IMR-90 (cell line): Measurements from ENCODE around the gene PPFIA2. TPM values are rescaled to one million over a fixed set of nuclear protein-coding genes. Genes with fewer than 3 reads are reported as not detected.

Source experiments
- ATAC-seq: fragments of 200-7000 bp; cut with Tn5 transposase; 2 replicates; pipeline ENCODE4 v1.9.1; 2020; ENCODE audit warnings: low read depth, mild to moderate bottlenecking, moderate library complexity
- BruUV-seq: library from RNA; stranded (reverse); fragments of 400-500 nt; replicated peaks from 2 replicates; lab custom pipeline; 2021; lab: Mats Ljungman, UMichigan
- CTCF ChIA-PET: fragments of 300-600 bp; formaldehyde crosslinking; extraction: SDS; loops from one replicate; lab custom pipeline; 2021; ENCODE audit warnings: antibody characterized with exemption; lab: Yijun Ruan, JAX
- POLR2A ChIA-PET: fragments of 300-600 bp; sonication (Branson Sonifier 250); formaldehyde crosslinking; loops from one replicate; lab custom pipeline; 2022; ENCODE audit warnings: antibody characterized with exemption; ENCODE audit not compliant: unreplicated experiment; lab: Charles Lee
- DNase-seq: peaks from one replicate; pipeline ENCODE4 v3.0.0; 2013
- H2AFZ ChIP-seq: replicated peaks from 2 replicates; pipeline ENCODE3; 2013; ENCODE audit warnings: low read length, mild to moderate bottlenecking; ENCODE audit not compliant: poor library complexity
- H2AK5ac ChIP-seq: 2 replicates; pipeline ENCODE4 v1.6.1; 2013; ENCODE audit warnings: low read depth, low read length, inconsistent platforms
- H2AK9ac ChIP-seq: replicated peaks from 2 replicates; pipeline ENCODE3; 2013; ENCODE audit warnings: mild to moderate bottlenecking, low read depth, low read length, moderate library complexity; ENCODE audit not compliant: poor library complexity
- H2BK120ac ChIP-seq: 2 replicates; pipeline ENCODE4 v1.6.1; 2013; ENCODE audit warnings: low read depth, low read length, inconsistent platforms
- H2BK15ac ChIP-seq: 3 replicates; pipeline ENCODE4 v1.6.1; 2013; ENCODE audit warnings: low read depth, low read length, inconsistent platforms
- H2BK20ac ChIP-seq: 2 replicates; pipeline ENCODE4 v1.6.1; 2013; ENCODE audit warnings: low read depth, mild to moderate bottlenecking, inconsistent platforms, low read length, moderate library complexity
- H2BK5ac ChIP-seq: 2 replicates; pipeline ENCODE4 v1.6.1; 2013; ENCODE audit warnings: mild to moderate bottlenecking, low read depth, low read length, inconsistent platforms; ENCODE audit not compliant: poor library complexity, severe bottlenecking
- H3K14ac ChIP-seq: replicated peaks from 2 replicates; pipeline ENCODE4 v1.6.1; 2013; ENCODE audit warnings: low read depth, low read length, inconsistent platforms
- H3K18ac ChIP-seq: 2 replicates; pipeline ENCODE4 v1.6.1; 2013; ENCODE audit warnings: low read depth, low read length, control low read depth
- H3K23ac ChIP-seq: 2 replicates; pipeline ENCODE4 v1.6.1; 2013; ENCODE audit warnings: low read depth, low read length, inconsistent platforms
- H3K27ac ChIP-seq: 2 replicates; pipeline ENCODE4 v1.5.1; 2013; ENCODE audit warnings: mild to moderate bottlenecking, control low read depth, low read length; ENCODE audit not compliant: insufficient read depth
- H3K27me3 ChIP-seq: 2 replicates; pipeline ENCODE4 v1.6.1; 2013; ENCODE audit warnings: low read length; ENCODE audit not compliant: control insufficient read depth, insufficient read depth
- H3K36me3 ChIP-seq: 2 replicates; pipeline ENCODE4 v1.6.1; 2013; ENCODE audit warnings: low read length, mixed read lengths; ENCODE audit not compliant: control insufficient read depth, insufficient read depth
- H3K4ac ChIP-seq: 2 replicates; pipeline ENCODE4 v1.6.1; 2013; ENCODE audit warnings: low read depth, low read length, inconsistent platforms
- H3K4me1 ChIP-seq: 2 replicates; pipeline ENCODE4 v1.6.1; 2013; ENCODE audit warnings: low read length, mixed read lengths; ENCODE audit not compliant: control insufficient read depth, insufficient read depth
- H3K4me2 ChIP-seq: 2 replicates; pipeline ENCODE4 v1.6.1; 2013; ENCODE audit warnings: low read depth, mild to moderate bottlenecking, control low read depth, low read length, moderate library complexity
- H3K4me3 ChIP-seq: 2 replicates; pipeline ENCODE4 v1.5.1; 2013; ENCODE audit warnings: low read depth, mild to moderate bottlenecking, control low read depth, low read length, moderate library complexity; ENCODE audit not compliant: insufficient read depth
- H3K56ac ChIP-seq: 2 replicates; pipeline ENCODE4 v1.6.1; 2013; ENCODE audit warnings: low read length, inconsistent platforms; ENCODE audit not compliant: insufficient read depth; ENCODE audit errors: extremely low read depth
- H3K79me1 ChIP-seq, 2 experiments: 2 replicates each; pipeline ENCODE4 v1.6.1; 2013; ENCODE audit warnings: low read length in 2 of 2, inconsistent platforms in 1 of 2, low read depth in 1 of 2
- H3K9ac ChIP-seq: 2 replicates; pipeline ENCODE4 v1.6.1; 2013; ENCODE audit warnings: low read depth, low read length, control low read depth
- H3K9me1 ChIP-seq: 2 replicates; pipeline ENCODE4 v1.6.1; 2013; ENCODE audit warnings: low read length, inconsistent platforms; ENCODE audit not compliant: insufficient read depth
- H3K9me3 ChIP-seq: 2 replicates; pipeline ENCODE4 v1.6.1; 2013; ENCODE audit warnings: low read length; ENCODE audit not compliant: control insufficient read depth, insufficient read depth
- H4K20me1 ChIP-seq: 2 replicates; pipeline ENCODE4 v1.6.1; 2013; ENCODE audit warnings: low read length, inconsistent platforms; ENCODE audit not compliant: insufficient read depth
- H4K5ac ChIP-seq: 2 replicates; pipeline ENCODE4 v1.6.1; 2013; ENCODE audit warnings: mild to moderate bottlenecking, low read depth, low read length, control low read depth
- H4K8ac ChIP-seq, 2 experiments: 2 replicates each; pipeline ENCODE4 v1.6.1; 2013; ENCODE audit warnings: low read depth in 2 of 2, low read length in 2 of 2, control low read depth in 1 of 2, inconsistent platforms in 1 of 2
- H4K91ac ChIP-seq: 2 replicates; pipeline ENCODE4 v1.6.1; 2013; ENCODE audit warnings: low read depth, low read length, inconsistent platforms; ENCODE audit not compliant: insufficient read depth
- BHLHE40 ChIP-seq: fragments of 150-350 bp; IDR thresholded peaks from 2 replicates; pipeline ENCODE4 v1.6.1; 2016; ENCODE audit warnings: mild to moderate bottlenecking, low read depth, low read length
- CEBPB ChIP-seq: IDR thresholded peaks from 2 replicates; pipeline ENCODE4 v1.6.1; 2012; ENCODE audit warnings: low read depth, low read length, improper control_type of control experiment
- CHD1 ChIP-seq: IDR thresholded peaks from 2 replicates; pipeline ENCODE4 v1.6.1; 2012; ENCODE audit warnings: low read depth, low read length, improper control_type of control experiment
- CTCF ChIP-seq: conservative IDR thresholded peaks from 2 replicates; pipeline ENCODE4 v1.5.1; 2012; ENCODE audit warnings: mild to moderate bottlenecking, low read depth, low read length, improper control_type of control experiment
- FOS ChIP-seq: fragments of 150-350 bp; IDR thresholded peaks from 2 replicates; pipeline ENCODE4 v1.6.1; 2016; ENCODE audit warnings: low read depth, low read length
- MAFK ChIP-seq: IDR thresholded peaks from 2 replicates; pipeline ENCODE4 v1.6.1; 2012; ENCODE audit warnings: low read depth, low read length, improper control_type of control experiment
- MAZ ChIP-seq: IDR thresholded peaks from 2 replicates; pipeline ENCODE4 v1.6.1; 2012; ENCODE audit warnings: low read depth, mild to moderate bottlenecking, low read length, improper control_type of control experiment, moderate library complexity, borderline replicate concordance
- MXI1 ChIP-seq: IDR thresholded peaks from 2 replicates; pipeline ENCODE4 v1.6.1; 2012; ENCODE audit warnings: low read depth, mild to moderate bottlenecking, low read length, moderate library complexity, borderline replicate concordance
- NFE2L2 ChIP-seq: fragments of 150-350 bp; IDR thresholded peaks from 2 replicates; pipeline ENCODE4 v1.6.1; 2016; ENCODE audit warnings: low read depth, mild to moderate bottlenecking, low read length
- POLR2A ChIP-seq: IDR thresholded peaks from 2 replicates; pipeline ENCODE4 v1.6.1; 2012; ENCODE audit warnings: mild to moderate bottlenecking, low read depth, low read length
- RAD21 ChIP-seq: IDR thresholded peaks from 2 replicates; pipeline ENCODE4 v1.6.1; 2012; ENCODE audit warnings: low read length, improper control_type of control experiment
- RCOR1 ChIP-seq: IDR thresholded peaks from 2 replicates; pipeline ENCODE4 v1.6.1; 2012; ENCODE audit warnings: mild to moderate bottlenecking, low read length, improper control_type of control experiment; ENCODE audit not compliant: insufficient replicate concordance
- RFX5 ChIP-seq: IDR thresholded peaks from 2 replicates; pipeline ENCODE4 v1.8.0; 2012; ENCODE audit warnings: low read depth, mild to moderate bottlenecking, low read length, moderate library complexity
- WGBS, 2 experiments: methylation state at CpG; one replicate each; pipeline versions ENCODE4 v1.1.5 to v1.1.7; 2013; ENCODE audit warnings: missing lambda C conversion rate in 2 of 2; ENCODE audit not compliant: insufficient read length in 1 of 2; ENCODE audit errors: extremely low coverage in 2 of 2; 5-methylcytosine and 5-hydroxymethylcytosine counted together
- dilution Hi-C: fragments of 300-500 bp; cut with HindIII; formaldehyde crosslinking; loops from one replicate; pipeline ENCODE4 v1.14.3; 2018; ENCODE audit warnings: low sequenced_read_pairs; ENCODE audit not compliant: unreplicated experiment
- in situ Hi-C: fragments of 300-500 bp; cut with MboI; formaldehyde crosslinking; loops from 3 replicates; pipeline ENCODE4 v1.14.3; 2019; ENCODE audit warnings: low sequenced_read_pairs, inconsistent platforms, mixed read lengths
- intact Hi-C: fragments of 100-400 bp; cut with micrococcal nuclease; formaldehyde crosslinking; loops from 2 replicates; pipeline ENCODE4 v1.10.0; 2022
- polyA plus RNA-seq, 3 experiments: library from polyadenylated mRNA; depleted of rRNA; stranded (reverse); fragments of >200 nt; gene quantifications; 2 replicates each; pipeline ENCODE4 v1.2.3, GENCODE V29; 2012; ENCODE audit warnings: low replicate concordance in 1 of 3
- total RNA-seq: library from RNA; depleted of rRNA; stranded (reverse); fragments of >200 nt; gene quantifications from 2 replicates; pipeline ENCODE4 v1.2.3, GENCODE V29; 2012

Gene PPFIA2
- total and polyA plus RNA-seq, 2 of the 4 experiments (the other 2 are of a cell fraction) = 0.29 to 1.3 TPM

- Histone ChIP-seq H3K4me3 (no peak overlapping the region), H4K91ac (no peak overlapping the region), H2AK9ac (no peak overlapping the region), H3K36me3 (no peaks in the 10 kb centered on the region), H4K20me1 (no peaks in the 10 kb centered on the region), H4K8ac (no peak overlapping the region), H3K23ac (no peak overlapping the region), H2BK5ac (no peak overlapping the region), H3K27ac (no peak overlapping the region), H3K4ac (no peak overlapping the region), H2BK20ac (no peak overlapping the region), H3K27me3 (no peaks in the 10 kb centered on the region), H3K4me1 (no peaks in the 10 kb centered on the region), H3K4me2 (no peak overlapping the region), H3K9me3 (no peaks in the 10 kb centered on the region; the same call in 1 of the 2 replicates), H4K5ac (no peak overlapping the region), H2AK5ac (no peak overlapping the region), H3K56ac (no peak overlapping the region), H2AFZ (no peak overlapping the region), H3K9me1 (no peaks in the 10 kb centered on the region), H3K9ac (no peak overlapping the region), H2BK15ac (no peak overlapping the region), H2BK120ac (no peak overlapping the region), H3K18ac (no peak overlapping the region), H3K79me1 (no peaks in the 10 kb centered on the region), H3K14ac (no peak overlapping the region)
- TF ChIP-seq MXI1 = no peak
- no peak for TF ChIP-seq RCOR1
- no peak for TF ChIP-seq MAZ
- TF ChIP-seq RAD21 = no peak
- no peak for TF ChIP-seq CHD1
- TF ChIP-seq MAFK = no peak
- no peak for TF ChIP-seq POLR2A
- no peak for TF ChIP-seq CTCF
- no peak for TF ChIP-seq CEBPB
- no peak for TF ChIP-seq RFX5
- no peak for TF ChIP-seq NFE2L2
- TF ChIP-seq BHLHE40 = no peak
- no peak for TF ChIP-seq FOS
- intact Hi-C loops (no loop called here), in situ Hi-C loops (no loop called here), dilution Hi-C loops (no loop called here)
- CTCF ChIA-PET = no interaction called here
- no TSS peak for BruUV-seq
- ATAC-seq = no peak
- 15% methylated on average over 2 of the region's 8 CpGs; no CpG with 5 or more reads in 1 of the 2 experiments for WGBS, 2 experiments
- POLR2A ChIA-PET = no interaction called here
- DNase-seq = no peak
These were observed 41.4 kb upstream of the PPFIA2 start for GRCh38 chr12:81800298-81801148.
